ENCODE measurements around the gene ARHGAP6.

Gene ARHGAP6

DNA sequence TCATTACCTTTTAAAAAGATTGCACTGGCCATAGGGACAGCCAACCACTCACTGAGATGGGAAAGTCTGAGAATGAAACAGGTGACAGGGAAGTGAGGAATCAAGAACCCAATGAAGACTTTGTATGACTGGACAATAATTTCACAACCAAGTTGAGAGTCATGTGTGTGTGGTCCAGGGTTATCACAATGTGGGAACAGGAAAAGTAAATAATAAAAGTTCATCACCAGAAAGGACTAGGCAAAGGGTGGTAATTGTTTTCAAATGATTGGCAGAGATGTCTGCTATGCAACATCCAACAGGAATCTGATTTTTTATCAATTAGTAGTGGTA lies 243.2 kb downstream of the ARHGAP6 start:
- DNase-seq: no peak

DNA sequence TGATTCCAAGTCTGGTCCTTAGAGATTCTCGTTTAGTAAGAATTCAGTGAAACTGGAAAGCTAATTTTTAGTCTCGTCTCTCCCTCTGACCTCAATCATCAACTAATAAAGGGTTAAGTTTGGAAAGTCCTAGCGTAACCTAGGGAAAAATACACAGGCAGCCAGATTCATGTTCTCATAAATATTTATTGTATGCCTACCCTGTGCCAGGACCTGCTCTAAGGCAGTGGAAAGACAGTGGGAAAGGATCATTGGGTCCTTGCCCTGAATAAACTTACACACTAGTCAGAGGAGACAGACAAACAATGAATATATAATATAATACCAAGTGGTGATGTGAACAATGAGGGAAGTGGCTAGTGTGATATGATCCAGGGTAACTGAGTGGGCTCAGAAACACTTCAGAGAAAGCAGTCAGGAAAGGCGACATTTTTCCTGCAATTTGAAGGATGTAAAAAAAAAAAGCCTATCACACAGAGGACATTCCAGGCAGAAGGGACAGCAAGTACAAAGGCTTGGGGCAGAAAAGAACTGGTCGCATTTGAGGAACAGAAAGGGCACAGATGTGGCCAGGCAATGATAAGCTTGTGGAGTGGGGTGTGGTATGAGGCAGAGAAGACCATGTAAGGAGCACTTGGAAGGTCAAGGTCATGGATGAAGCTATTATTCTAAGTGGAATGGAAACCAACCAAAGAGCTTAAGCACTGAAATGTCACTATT lies 243.8 kb downstream of the ARHGAP6 start:
- DNase-seq: no peak

DNA sequence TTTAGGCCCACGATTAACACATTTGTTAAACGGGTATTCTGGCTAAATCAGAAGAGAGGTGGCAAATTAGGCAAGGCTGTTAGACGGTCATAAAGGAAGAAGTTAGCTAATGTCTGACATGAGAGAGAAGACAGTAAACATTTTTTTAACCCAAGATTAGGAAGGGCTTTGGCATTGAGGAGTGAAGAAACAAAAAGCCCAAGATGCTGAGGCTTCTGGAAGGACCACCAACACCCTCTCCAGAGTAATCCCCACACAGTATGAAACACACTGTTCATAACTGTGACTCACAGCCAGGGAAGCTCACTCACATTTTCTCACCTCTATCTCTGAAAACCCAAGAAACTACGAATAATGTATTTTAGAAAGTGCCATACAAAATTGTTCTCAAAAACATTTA lies 244.9 kb downstream of the ARHGAP6 start:
- no peak for DNase-seq

DNA sequence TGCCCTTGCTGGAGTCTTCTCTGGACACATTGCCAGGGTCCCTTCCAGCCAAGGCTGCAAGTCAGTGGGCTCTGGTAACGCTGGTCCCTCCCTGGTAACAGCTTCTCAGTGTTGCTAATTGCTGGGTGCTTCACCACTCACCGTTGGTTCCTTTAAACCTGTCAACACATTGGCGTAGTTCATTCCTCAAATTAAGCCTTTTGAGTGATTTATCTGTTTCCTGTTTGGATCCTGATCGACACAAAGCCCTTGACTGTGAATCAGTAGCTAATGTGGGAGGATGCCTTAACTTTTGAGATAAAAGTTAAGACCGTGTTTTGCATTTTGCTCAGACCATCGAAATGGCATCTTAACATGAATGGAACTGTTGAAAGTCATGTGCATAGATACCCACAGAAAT lies 246.6 kb downstream of the ARHGAP6 start:
- DNase-seq: no peak

DNA sequence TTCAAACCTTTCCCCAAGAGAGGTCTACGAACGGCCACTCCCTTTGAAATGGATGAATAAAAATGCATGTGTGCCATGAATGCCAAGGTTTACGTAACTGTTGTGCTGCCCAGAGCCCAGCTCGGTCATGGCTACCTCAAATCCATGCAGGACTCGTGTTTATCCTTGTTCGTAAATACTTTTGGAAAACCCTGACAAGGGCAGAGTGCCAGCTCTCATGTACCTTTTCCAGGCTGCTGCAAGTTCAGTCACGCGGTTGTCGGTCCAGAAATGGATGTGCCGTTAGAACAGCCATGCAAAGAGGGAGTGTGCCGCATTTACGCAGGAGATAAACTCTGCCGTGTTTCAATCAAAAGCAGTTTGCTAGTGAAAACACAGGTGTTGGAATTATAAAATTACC lies 249.1 kb downstream of the ARHGAP6 start:
- DNase-seq: no peak

DNA sequence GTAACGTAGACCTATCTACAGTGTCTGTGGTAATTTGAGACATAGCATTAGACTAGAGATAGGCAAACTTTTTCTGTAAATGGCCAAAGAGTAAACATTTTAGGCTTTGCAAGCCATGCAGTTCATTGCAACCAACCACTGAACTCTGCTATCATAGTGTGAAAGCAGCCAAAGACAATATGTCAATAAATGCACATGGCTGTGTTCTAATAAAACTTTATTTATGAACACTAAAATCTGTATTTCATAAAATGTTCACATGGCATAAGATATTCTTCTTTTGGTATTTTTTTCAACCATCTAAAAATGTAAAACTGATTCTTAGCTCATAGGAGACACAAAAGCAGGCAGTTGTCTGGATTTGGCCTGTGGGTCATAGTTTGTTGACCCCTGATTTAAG lies 251.6 kb downstream of the ARHGAP6 start:
- no peak for DNase-seq

DNA sequence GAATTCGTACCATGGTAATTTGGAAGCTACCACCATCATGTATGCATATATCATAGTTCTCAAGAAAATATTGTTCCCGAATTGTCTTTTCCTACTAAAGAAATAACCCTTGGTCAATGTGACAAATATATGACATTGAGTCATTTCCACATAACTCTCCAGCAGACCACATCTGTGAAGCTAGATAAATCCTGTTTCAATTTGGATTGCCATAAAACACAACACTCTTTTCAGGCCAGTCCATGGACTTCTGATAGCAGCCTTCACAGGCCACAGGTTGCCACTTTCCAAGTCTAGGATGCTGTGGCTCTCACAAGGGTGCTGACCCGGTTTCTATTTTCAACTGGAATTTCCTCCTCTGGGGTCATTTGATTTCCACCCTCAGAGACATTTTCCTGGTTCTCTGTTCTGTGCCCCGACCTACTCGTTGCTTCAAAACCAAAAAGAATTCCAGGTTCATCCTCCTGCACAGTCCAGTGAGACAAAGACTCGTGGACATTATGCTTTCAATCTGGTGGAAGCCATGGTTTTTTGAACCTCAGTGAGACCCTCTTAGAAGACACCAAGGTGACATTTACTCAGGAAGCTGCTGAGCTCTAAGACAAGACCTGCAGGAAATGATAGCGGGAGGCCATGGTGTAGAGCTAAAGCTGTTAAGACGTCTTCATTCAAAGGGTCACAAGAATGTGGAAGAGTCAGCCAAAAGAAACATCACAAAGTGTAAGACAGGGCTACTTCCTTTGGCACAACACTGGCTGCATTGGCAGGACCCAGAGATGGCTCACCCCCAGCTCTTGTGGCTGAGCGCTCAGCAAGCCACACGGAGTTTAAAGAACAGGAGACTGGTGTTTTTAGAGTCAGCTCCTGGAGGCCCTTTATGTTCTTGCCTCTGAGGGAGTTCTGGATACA lies 252.8 kb downstream of the ARHGAP6 start:
- DNase-seq: no peak

DNA sequence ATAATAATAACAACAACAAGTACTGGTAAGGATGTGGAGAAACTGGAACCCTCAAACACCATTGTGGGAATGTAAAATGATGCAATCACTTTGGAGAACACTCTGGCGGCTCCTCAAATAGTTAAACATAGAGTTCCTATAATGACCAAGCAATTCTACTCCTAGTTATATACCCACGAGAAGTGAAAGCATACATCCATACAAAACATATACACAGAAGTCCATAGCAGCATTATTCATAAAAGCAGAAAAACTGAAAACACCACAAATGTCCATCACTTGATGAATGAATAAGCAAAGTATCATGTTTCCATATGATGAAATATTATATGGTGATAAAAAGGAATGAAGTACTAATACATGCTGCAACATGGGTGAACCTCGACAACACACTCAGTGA lies 255.8 kb downstream of the ARHGAP6 start:
- no peak for DNase-seq

DNA sequence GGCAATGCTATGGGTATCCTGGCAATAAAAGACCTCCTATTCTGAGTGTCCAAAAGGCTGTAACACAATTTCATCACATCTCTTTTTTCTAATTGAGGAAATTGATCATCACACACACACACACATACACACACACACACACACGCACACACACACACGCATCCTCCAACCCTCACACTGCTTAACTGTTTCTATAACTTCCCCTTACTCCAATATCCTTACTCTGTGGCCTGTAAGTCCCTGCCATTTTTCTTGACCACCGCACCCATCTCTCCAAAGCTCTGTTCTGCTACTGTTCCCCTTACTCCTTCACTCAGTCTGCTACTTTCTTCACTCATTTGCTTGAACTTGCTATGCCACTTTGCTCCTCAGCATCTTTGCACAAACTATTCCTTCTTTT lies 256.9 kb downstream of the ARHGAP6 start:
- no peak for DNase-seq

DNA sequence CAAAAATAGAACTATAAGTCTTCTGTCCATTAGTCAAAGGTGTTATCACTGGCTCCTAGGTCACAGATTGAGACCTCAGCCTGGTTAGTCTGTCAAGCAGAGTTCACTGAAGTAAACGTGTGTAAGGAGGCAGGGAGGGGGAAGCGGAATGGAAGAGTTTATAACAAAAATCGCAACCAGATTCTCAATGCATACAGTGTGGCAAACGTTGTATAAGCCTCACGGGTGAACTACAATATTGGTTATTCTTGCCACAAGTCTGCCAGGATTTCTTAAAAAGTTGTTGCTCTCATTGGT lies 257.7 kb downstream of the ARHGAP6 start:
- no peak for DNase-seq

DNA sequence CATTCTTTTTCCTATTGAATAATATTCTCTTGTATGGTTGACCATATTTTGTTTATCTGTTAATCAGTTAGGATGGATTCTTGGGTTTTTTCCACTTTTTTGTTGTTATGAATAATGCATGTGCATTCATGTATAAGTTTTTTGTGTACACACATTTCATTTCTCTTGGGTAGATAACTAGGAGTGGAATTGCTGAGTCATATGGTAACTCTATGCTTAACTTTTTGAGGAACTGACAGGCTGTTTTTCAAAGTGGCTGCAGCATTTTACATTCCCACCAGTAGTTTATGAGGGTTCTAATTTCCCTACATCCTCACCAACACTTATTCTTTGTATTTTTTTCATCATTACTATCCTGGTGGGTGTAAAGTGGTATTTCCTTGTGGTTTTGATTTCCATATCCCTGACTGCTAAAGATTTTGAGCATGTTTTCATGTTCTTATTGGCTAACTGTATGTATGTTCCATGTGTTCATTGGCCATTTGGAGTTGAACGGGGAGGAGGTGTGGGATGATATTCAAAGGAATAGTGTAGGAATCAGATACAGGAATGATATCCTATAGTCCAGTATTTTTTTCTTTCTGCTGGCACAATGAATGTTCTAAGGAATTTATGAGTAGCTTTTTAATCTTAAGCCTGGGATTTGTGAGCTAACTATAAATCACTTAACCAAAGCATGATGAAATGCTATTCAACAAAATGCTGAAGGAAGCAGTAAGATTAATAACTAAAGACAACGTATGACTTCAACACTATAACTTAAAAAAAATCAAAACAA lies 258.2 kb downstream of the ARHGAP6 start:
- DNase-seq: peak; percentile 49

DNA sequence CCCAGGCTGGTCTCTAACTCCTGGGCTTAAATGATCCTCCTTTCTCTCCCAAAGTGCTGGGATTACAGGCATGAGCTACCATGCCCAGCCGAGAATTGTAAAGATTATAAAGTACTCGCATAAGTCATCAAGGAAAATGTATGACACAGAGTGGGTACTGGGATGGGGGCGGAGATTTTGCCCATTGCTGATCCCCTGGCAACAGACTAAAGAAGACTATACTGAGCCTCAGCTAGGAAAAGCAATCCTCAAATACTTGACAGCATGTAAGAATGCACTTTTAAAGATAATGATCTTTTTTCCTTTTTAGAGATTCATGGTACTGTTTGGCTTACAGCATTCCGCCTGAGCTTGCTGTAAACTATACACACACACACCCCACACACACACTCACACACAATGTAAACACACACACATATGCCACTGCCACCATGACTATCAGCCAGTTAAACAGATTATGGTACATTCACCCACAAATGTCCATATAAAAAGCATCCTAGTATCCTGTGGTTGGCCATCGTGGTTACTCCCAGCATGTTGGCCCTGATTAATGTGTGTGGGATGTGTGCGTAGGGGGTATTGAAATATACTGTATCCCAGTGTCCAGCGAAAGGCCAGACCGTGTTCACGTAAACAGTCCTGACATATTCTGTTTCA lies 259.5 kb downstream of the ARHGAP6 start:
- peak; percentile 26 for DNase-seq

DNA sequence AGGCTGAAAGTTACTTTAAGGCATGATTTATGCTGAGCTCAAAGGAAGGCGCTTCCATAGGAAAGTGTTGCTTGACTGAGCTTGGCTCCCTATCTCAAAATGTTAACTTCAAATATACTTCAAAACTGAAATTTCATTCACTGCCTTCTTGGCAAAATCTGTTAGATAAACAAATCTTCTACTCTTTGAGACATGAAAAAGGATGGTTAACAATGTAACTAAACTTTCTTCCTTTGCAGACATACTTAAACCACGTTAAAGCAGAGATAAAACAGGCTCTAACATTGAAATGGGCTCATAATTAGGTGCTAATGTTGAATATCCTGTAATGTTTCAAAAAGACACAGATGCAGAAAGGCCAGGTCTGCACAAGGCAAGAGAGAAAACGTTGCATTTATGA lies 262.1 kb downstream of the ARHGAP6 start:
- no peak for DNase-seq

DNA sequence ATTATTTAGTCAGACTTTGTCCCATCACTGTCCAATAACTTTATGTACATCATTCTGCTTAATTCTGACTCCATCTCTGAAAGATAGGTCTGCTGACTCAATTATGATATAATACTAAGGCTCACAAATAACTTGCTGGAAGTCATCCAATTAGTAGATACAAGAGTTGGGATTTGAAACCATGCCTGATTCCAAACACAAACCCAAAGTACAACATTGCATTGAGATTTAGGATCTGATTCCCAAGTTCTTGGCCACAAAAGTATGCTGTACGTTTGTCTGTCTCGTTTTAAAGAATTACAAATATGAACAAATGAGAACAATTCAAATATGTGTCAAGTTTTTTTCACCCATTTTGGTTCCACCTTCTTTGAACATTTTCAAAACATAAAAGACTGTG lies 263.8 kb downstream of the ARHGAP6 start:
- peak; percentile 25 for DNase-seq

DNA sequence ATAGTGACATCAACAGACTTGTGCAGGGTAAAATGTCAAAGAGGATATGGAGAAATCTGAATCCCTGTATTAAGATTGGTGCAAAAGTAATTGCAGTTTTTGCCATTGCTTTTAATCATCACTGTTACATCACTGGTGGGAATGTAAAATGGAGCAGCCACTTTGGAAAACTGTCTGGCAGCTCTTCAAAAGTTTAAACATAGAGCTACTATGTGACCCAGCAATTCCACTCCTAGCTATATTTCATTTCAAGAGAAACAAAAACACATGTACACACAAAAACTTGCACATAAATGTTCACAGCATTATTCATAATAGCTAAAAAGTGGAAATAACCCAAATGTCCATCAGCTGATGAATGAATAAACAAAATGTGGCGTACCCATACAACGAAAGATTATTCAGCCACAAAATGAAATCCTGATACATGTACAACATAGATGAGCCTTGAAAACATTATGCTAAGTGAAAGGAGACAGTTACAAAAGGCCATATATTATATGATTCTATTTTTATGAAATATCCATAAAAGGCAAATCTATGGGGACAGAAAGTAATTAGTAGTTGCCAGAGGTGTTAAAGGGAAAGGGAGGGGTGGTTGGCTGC lies 266.1 kb downstream of the ARHGAP6 start:
- DNase-seq: peak; percentile 20

DNA sequence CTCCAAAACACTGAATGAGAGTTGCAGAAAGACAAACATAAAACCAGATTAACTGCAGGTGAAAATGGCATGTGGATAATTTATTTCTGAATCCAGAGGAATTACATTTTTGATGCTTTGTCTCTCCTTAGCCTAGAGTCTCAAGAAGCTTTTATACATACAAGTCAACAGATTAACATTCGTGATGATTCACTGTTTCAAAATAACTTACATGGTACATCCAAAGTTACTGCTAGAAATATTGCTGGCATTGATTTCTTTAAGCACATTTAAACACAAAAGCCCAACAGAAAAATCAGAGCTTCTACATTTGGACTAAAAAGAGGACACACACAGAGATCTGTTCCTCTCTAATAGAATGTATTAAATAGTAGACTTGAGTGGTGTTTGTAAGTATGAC lies 266.9 kb downstream of the ARHGAP6 start:
- DNase-seq: no peak

DNA sequence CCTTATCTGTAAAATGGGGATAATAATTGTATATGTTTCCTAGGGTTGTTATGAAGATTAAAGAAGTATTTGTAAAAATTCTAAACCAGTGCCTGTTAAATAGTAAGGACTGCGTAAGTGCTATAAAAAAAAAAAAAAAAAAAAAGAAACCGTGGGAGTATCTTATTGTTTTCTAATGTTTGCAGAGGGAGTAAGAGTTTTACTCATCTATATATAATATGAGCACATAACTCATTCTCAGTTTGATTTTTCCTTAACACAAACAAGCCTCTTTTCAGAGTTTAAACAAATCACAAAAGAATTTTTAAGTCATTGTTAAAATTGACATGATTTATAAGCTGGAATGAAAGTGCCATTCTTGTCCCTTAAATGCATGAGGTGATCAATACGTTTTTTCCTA lies 267.6 kb downstream of the ARHGAP6 start:
- no peak for DNase-seq

DNA sequence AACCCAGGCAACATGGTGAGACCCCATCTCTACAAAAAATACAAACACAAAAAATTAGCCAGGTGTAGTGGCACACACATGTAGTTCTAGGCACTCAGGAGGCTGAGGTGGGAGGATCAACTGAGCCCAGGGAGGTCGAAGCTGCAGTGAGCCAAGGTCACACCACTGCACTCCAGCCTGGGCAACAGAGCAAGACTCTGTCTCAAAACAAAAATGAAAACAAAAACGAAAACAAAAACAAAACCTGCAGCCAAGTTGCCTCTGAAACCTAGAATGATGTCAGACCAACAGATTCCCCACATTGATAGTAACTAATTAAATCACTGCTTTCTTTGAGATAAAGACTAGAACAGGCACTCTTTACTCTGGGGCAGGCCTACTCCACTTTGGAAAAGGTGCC lies 268.0 kb downstream of the ARHGAP6 start:
- no peak for DNase-seq

DNA sequence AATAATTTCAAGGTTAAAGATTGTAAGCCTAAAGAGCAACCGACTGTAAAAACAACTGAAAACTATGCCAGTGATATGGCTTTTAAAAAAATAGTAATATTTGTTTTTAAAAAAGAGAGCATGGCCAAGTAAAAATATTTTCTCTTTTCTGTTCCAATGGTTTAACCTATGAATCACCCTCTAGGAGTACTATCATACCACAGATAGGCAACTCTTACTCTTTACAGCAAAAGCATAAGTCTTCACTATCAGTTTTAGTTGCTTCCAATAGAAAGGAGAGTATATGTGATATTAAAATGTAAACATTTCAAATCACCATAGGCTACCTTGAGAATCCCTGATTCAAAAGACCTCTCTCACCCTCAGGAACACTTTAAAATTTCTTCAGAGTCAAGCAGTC lies 269.9 kb downstream of the ARHGAP6 start:
- DNase-seq: no peak

DNA sequence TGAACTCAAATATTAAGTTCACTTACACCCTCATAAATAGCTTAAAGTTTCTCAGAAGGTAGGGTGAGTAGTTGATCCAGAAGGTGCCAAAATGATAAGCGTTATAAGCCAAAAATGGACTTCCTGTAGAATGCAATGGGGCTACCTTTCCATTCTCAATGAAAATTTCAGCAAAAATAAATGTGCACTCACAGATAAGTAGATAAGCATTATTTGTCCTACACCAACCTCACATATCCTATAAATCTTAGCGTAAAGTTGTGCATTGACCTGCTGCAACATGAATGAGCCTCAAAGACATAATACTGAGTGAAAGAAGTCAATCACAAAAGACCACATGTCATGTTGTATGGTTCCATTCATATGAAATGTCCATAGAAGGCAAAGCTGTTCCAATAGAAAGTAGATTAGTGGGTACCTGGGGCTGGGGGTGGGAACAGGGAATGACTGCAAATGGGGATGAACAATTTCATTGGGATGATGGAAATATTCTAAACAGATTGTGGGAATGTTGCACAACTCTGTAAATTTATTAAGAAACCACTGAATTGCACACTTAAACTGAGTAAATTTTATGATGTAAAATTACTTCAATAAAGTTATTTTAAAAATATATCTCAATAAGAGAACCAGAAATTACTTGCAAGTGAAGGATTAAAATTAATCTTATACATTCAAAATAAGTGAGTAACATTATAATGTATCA lies 271.6 kb downstream of the ARHGAP6 start:
- DNase-seq: no peak

DNA sequence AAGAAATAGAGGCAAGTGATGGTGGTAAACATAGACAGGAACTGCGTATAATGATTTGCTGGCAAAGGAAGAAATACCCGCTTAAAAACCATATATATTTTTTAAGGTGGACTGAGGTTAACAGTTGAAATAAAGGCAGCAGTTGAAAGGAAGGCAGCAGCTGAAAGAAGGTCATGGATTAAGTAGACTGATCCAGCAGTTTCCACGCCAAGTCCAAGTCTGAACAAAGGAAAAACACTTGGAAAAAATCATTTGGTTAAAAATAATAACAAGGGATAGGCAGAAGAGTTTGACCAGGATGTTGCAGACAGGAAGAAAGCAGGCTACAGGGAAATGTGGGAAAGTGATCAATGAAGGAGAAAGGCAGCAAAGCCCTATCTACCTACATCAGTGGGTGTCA lies 278.9 kb downstream of the ARHGAP6 start:
- DNase-seq: no peak

DNA sequence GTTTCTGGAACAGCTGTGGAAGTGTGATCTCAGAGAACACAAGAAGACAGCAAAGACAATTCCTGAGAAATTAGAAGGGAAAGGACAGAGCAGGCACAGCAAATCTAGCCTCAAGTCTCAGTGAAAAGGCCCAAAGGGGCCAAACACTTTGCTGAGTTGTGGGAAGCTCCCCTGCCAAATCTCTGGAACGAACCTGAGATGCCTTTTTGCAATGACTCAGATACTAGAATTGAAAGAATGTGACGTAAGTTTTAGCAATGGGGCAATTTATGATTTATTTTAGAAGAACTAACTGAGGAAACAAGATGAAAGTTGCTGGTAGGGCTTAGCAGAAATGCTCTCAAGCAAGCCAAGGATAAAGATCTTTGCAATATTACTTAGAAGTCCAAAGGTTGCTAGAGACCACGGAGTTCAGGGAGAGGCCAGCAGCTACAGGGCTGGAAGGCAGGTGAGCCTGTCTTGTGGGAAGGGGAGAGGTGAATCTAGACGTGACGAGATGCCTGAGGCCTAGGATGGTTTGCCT lies 279.7 kb downstream of the ARHGAP6 start:
- DNase-seq: peak; percentile 77

Data from fibroblast of skin of right biceps (primary cell).